Measurements from ENCODE around the gene ZNF24. TPM values are rescaled to one million over a fixed set of nuclear protein-coding genes. Genes with fewer than 3 reads are reported as not detected.

ZNF24 gene
- total RNA-seq, result 54.7 TPM
- long read RNA-seq, full-length matches to known transcripts, result 57 of 69 reads
- long read RNA-seq, partial matches to known transcripts, result 6 of 69 reads
- long read RNA-seq, other reads (novel, unspliced or antisense), result 6 of 69 reads

DNA sequence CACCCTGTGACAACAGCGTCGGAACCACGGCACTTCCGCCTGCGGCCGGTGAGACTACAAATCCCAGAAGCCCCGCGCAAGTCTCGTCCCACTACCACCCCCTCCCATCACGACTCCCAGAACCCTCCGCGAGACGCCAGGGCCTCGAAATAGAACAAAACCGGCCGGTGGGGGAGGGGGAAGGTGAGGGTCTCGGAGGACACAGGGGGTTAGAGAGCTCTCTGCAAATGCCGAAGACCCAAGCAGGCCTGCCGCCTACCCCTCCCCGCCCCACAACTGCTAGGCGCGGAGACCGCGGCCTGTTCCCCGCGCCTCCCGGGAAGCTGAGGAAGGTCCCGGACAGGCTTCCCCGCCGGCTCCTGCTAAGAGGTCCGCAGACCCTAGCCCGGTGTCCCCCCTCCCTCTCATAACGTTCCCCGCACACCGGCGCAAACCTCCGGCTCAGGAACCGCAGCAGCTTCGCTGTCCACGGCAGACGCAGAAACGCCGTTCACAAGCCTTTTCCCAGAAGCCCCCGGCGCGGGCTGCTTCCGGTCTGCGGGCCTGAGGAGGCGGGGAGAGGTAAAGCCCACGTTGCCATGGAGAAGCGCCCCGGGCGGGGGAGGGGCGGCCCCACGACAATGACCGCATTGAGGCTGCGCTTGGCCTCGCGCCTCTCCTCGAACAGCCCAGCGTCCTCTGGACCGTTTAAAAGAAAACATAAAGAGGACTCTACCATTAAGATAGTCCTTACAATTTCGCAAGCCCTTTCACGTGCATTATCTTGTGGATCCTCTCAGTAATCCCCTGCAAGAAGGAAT lies at the start of gene ZNF24:
Gene ZNF24, minus strand, starts transcription at position 485 of the 800 bp plus-strand sequence. CDS start 3,770 bp downstream, outside the sequence.
- intact Hi-C loops (cut with DNase I), result loop anchor here (10.0 kb wide), 1 partner anchor 109 kb away; no protein-coding TSS in a partner anchor
- ATAC-seq (peak; percentile 98), DNase-seq (peak; percentile 98)
- H3K4me3 ChIP-seq, result peak within 1 kb of the TSS; percentile 96
- H3K27me3 ChIP-seq, result no peaks in the 10 kb centered on the region
- TF ChIP-seq, protein P1, sequence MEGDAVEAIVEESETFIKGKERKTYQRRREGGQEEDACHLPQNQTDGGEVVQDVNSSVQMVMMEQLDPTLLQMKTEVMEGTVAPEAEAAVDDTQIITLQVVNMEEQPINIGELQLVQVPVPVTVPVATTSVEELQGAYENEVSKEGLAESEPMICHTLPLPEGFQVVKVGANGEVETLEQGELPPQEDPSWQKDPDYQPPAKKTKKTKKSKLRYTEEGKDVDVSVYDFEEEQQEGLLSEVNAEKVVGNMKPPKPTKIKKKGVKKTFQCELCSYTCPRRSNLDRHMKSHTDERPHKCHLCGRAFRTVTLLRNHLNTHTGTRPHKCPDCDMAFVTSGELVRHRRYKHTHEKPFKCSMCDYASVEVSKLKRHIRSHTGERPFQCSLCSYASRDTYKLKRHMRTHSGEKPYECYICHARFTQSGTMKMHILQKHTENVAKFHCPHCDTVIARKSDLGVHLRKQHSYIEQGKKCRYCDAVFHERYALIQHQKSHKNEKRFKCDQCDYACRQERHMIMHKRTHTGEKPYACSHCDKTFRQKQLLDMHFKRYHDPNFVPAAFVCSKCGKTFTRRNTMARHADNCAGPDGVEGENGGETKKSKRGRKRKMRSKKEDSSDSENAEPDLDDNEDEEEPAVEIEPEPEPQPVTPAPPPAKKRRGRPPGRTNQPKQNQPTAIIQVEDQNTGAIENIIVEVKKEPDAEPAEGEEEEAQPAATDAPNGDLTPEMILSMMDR (IDR thresholded peaks at IDR 0.05), result no peak
- no peaks in the 10 kb centered on the region for H3K9me3 ChIP-seq
- H3K36me3 ChIP-seq, result peaks cover 16% of the 10 kb centered on the region
- peak within 1 kb of the TSS; percentile 100 for H3K27ac ChIP-seq
- H3K4me1 ChIP-seq, result peaks cover 23% of the 10 kb centered on the region

DNA sequence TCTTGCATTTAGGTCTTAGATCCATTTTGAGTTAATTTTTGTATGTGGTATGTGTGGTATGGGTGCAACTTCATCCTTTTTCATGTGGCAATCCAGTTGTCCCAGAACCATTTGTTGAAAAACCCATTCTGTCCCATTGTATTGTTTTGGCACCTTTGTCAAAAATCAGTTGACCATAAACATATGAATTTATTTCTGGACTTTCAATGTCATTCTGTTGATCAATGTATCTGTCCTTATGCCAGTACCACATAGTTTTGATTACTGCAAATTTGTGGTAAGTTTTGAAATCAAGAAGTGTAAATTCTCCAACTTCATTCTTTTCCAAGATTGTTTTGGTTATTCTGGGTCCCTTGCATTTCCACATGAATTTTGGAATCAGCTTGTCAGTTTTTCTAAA lies 49.5 kb upstream of the ZNF24 start:
- H3K4me1 ChIP-seq, result no peaks in the 10 kb centered on the region
- DNase-seq (no peak), ATAC-seq (no peak)
- no peaks in the 10 kb centered on the region for H3K36me3 ChIP-seq
- no peak overlapping the region for H3K27ac ChIP-seq
- no peaks in the 10 kb centered on the region for H3K9me3 ChIP-seq
- H3K4me3 ChIP-seq, result no peak overlapping the region
- intact Hi-C loops (cut with DNase I), result no loop called here
- H3K27me3 ChIP-seq, result no peaks in the 10 kb centered on the region
- TF ChIP-seq, protein P1 (IDR thresholded peaks at IDR 0.05), result no peak

DNA sequence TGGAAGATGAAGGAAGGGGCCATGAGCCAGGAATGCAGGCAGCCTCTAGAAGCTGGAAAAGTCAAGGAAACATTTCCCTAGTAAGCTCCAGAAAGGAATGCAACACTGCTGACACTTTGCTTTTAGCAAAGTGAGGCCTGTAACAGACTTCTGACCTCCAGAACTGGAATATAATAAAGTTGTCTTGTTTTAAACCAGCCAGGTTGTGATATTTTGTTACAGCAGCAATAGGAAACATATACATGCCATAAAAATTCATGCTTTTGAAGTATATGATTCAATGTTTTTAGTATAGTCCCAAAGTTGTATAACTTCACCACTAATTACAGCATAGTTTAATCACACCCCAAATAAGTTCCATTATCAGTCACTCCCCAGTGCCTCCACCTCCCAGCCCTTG lies 48.2 kb upstream of the ZNF24 start:
- TF ChIP-seq, protein P1 (IDR thresholded peaks at IDR 0.05), result no peak
- ATAC-seq (no peak), DNase-seq (no peak)
- H3K27me3 ChIP-seq, result no peaks in the 10 kb centered on the region
- no peaks in the 10 kb centered on the region for H3K4me1 ChIP-seq
- H3K36me3 ChIP-seq, result no peaks in the 10 kb centered on the region
- no peak overlapping the region for H3K27ac ChIP-seq
- no peaks in the 10 kb centered on the region for H3K9me3 ChIP-seq
- intact Hi-C loops (cut with DNase I), result no loop called here
- no peak overlapping the region for H3K4me3 ChIP-seq

DNA sequence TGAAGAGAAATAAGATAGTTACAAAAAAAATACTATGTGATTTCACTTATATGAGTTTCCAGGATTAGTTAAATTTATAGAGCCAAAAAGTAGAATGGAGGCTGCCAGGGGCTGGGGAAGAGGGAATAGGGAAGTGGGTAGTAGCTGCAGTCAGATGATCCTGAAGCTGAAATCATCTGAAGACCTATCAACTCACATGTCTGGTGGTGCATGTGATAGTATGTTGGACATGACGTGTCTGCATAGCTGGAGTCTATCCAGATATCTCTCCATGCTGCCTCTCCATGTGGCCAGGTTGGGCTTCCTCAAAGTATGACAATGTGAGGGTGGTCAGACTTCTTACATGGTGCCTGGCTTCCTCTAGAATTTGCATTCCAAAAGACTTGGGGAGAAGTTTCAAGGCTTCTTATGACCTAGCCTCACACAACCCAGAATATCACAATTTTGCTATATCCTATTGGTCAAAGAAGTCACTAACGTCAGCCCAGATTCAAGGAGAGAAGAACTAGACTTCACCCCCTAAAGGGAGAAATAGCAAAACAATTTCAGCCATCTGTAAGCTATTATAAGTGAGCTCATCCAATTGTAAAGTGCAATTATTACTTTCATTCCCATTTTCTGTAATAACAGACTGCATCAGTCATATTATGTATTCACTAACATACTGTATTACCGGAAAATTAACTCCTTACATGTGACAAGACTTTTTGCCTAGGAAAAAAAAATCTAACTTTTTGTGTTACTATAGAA lies 46.9 kb upstream of the ZNF24 start:
- Histone ChIP-seq H3K4me1 (peaks cover 5% of the 10 kb centered on the region), H3K36me3 (no peaks in the 10 kb centered on the region), H3K27ac (no peak overlapping the region), H3K4me3 (no peak overlapping the region), H3K9me3 (no peaks in the 10 kb centered on the region), H3K27me3 (no peaks in the 10 kb centered on the region)
- TF ChIP-seq, protein P1 (IDR thresholded peaks at IDR 0.05), result no peak
- intact Hi-C loops (cut with DNase I), result no loop called here
- ATAC-seq (peak; percentile 70), DNase-seq (no peak)

DNA sequence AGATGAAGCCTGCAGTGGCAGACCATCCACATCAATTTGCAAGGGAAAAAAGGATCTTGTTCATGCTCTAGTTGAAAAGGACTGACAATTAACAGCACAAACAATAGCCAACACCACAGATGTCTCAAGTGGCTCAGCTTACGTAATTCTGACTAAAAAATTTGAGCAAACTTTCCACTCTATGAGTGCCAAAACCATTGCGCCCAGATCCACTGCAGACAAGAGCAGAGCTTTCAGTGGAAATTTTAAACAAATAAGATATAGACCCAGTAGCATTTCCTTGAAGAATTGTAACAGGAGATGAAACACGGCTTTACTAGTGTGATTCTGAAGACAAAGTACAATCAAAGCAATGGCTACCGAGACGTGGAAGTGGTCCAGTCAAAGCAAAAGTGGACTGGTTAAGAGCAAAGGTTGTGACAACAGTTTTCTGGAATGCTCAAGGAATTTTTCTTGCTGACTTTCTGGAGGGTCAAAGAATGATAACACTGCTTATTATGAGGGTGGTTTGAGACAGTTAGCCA lies 44.9 kb upstream of the ZNF24 start:
- H3K9me3 ChIP-seq, result no peaks in the 10 kb centered on the region
- H3K4me3 ChIP-seq, result no peak overlapping the region
- peak overlapping the region; percentile 38 for H3K27ac ChIP-seq
- DNase-seq, result no peak
- TF ChIP-seq, protein P1 (IDR thresholded peaks at IDR 0.05), result no peak
- peaks cover 5% of the 10 kb centered on the region for H3K4me1 ChIP-seq
- H3K36me3 ChIP-seq, result no peaks in the 10 kb centered on the region
- ATAC-seq, result peak; percentile 12
- intact Hi-C loops (cut with DNase I), result no loop called here
- no peaks in the 10 kb centered on the region for H3K27me3 ChIP-seq
